Measurements from ENCODE around the gene GABRA5. TPM values are rescaled to one million over a fixed set of nuclear protein-coding genes. Genes with fewer than 3 reads are reported as not detected.

The GABRA5 gene
- total RNA-seq, 2 donors from 2014 or later, result 3.8 to 4.4 TPM

DNA sequence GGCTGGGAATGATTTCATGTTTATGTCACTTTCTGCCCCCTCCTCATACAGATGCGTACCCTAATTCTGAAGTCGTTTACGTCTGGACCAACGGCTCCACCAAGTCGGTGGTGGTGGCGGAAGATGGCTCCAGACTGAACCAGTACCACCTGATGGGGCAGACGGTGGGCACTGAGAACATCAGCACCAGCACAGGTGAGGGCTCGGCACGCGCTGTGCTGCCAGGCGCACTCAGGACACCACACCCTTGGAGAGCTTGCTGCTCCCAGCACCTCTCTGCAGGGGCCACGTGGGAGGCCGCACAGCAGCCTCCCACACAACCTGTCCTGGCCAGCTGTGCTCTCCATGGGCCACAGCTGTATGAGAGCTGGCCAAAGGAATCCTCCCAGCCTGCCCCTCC lies 70.3 kb downstream of the GABRA5 start:
- Histone ChIP-seq H3K9ac (ENCODE audit: extremely low read depth, low read length, poor library complexity, severe bottlenecking) (no peak overlapping the region), H3K9me3 (ENCODE audit: control insufficient read depth, low read length) (no peaks in the 10 kb centered on the region), H3K4me1 (ENCODE audit: control insufficient read depth, insufficient read depth, low read length) (no peaks in the 10 kb centered on the region), H3K4me3 (ENCODE audit: low read length) (no peak overlapping the region), H3K27me3 (ENCODE audit: control insufficient read depth, insufficient read depth, low read length, poor library complexity, severe bottlenecking) (no peaks in the 10 kb centered on the region), H3K27ac (ENCODE audit: low read depth, low read length) (no peak overlapping the region), H3K36me3 (ENCODE audit: control insufficient read depth, insufficient read depth, low read length) (no peaks in the 10 kb centered on the region)
- no peaks in the 10 kb centered on the region for H3K9me3 Mint-ChIP-seq
- no peaks in the 10 kb centered on the region for H3K4me1 Mint-ChIP-seq
- TF ChIP-seq, protein P1, sequence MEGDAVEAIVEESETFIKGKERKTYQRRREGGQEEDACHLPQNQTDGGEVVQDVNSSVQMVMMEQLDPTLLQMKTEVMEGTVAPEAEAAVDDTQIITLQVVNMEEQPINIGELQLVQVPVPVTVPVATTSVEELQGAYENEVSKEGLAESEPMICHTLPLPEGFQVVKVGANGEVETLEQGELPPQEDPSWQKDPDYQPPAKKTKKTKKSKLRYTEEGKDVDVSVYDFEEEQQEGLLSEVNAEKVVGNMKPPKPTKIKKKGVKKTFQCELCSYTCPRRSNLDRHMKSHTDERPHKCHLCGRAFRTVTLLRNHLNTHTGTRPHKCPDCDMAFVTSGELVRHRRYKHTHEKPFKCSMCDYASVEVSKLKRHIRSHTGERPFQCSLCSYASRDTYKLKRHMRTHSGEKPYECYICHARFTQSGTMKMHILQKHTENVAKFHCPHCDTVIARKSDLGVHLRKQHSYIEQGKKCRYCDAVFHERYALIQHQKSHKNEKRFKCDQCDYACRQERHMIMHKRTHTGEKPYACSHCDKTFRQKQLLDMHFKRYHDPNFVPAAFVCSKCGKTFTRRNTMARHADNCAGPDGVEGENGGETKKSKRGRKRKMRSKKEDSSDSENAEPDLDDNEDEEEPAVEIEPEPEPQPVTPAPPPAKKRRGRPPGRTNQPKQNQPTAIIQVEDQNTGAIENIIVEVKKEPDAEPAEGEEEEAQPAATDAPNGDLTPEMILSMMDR (conservative IDR thresholded peaks at IDR 0.05), result no peak
- DNase-seq, result no peak
- H3K4me3 Mint-ChIP-seq, result no peak overlapping the region
- H3K27me3 Mint-ChIP-seq (ENCODE audit: insufficient read depth), result no peaks in the 10 kb centered on the region
- 94 to 98% methylated on average over 10 to 13 of the region's 13 CpGs for WGBS, 2 experiments (ENCODE audit: insufficient coverage in 1 of 2, insufficient read length in 1 of 2)
- H3K27ac Mint-ChIP-seq, result no peak overlapping the region
- no peaks in the 10 kb centered on the region for H3K36me3 Mint-ChIP-seq (ENCODE audit: low read depth)

DNA sequence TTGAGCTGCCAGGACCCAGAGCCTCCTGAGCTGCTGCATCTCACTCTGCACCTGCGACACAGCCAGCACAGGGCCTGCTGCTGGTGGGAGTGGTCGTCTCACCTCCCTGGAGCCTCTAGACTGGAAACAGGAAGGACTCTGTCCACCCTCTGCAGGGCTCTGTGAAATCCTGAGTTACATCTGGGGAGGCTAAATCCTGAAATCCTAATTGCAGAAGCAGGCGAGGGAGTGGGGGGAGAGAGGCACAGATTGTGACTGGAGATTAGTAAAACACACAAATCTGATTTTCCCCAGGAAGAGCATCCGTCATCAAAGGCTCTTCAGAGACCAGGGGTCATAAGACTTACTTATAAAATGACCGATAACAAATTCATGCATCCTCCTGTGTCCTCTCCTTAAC lies 72.5 kb downstream of the GABRA5 start:
- Mint-ChIP-seq H3K27me3 (ENCODE audit: insufficient read depth) (no peaks in the 10 kb centered on the region), H3K4me3 (no peak overlapping the region), H3K4me1 (no peaks in the 10 kb centered on the region), H3K36me3 (ENCODE audit: low read depth) (no peaks in the 10 kb centered on the region), H3K9me3 (no peaks in the 10 kb centered on the region), H3K27ac (no peak overlapping the region)
- TF ChIP-seq, protein P1 (conservative IDR thresholded peaks at IDR 0.05), result no peak
- no peaks in the 10 kb centered on the region for H3K27me3 ChIP-seq (ENCODE audit: control insufficient read depth, insufficient read depth, low read length, poor library complexity, severe bottlenecking)
- no peak overlapping the region for H3K27ac ChIP-seq (ENCODE audit: low read depth, low read length)
- H3K36me3 ChIP-seq (ENCODE audit: control insufficient read depth, insufficient read depth, low read length), result no peaks in the 10 kb centered on the region
- 84 to 89% methylated on average over 4 to 5 of the region's 5 CpGs for WGBS, 2 experiments (ENCODE audit: insufficient coverage in 1 of 2, insufficient read length in 1 of 2)
- no peak for DNase-seq
- H3K4me3 ChIP-seq (ENCODE audit: low read length), result no peak overlapping the region
- H3K4me1 ChIP-seq (ENCODE audit: control insufficient read depth, insufficient read depth, low read length), result no peaks in the 10 kb centered on the region
- no peaks in the 10 kb centered on the region for H3K9me3 ChIP-seq (ENCODE audit: control insufficient read depth, low read length)
- no peak overlapping the region for H3K9ac ChIP-seq (ENCODE audit: extremely low read depth, low read length, poor library complexity, severe bottlenecking)

DNA sequence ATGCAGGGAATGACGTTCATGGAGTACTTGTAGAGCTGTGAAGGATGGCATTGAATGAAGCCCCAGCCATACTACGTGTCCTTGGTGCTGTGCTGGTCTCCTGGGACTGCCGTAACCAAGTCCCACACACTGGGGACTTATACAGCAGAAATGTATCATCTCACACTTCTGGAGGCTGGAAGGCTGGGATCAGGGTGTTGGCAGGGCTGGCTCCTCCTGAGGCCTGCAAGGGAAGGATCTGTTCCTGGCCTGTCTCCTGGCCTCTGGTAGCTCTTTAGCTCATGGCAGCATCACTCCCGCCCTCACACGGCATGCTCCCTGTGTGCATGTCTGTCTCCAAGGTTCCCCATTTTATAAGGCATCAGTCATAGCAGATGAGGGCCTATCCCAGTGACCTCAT lies 74.6 kb downstream of the GABRA5 start:
- H3K4me1 ChIP-seq (ENCODE audit: control insufficient read depth, insufficient read depth, low read length), result no peaks in the 10 kb centered on the region
- no peak overlapping the region for H3K27ac ChIP-seq (ENCODE audit: low read depth, low read length)
- Mint-ChIP-seq H3K9me3 (no peaks in the 10 kb centered on the region), H3K27me3 (ENCODE audit: insufficient read depth) (no peaks in the 10 kb centered on the region), H3K27ac (no peak overlapping the region), H3K4me3 (no peak overlapping the region), H3K36me3 (ENCODE audit: low read depth) (no peaks in the 10 kb centered on the region), H3K4me1 (no peaks in the 10 kb centered on the region)
- no peak overlapping the region for H3K4me3 ChIP-seq (ENCODE audit: low read length)
- no peaks in the 10 kb centered on the region for H3K27me3 ChIP-seq (ENCODE audit: control insufficient read depth, insufficient read depth, low read length, poor library complexity, severe bottlenecking)
- no peaks in the 10 kb centered on the region for H3K36me3 ChIP-seq (ENCODE audit: control insufficient read depth, insufficient read depth, low read length)
- TF ChIP-seq, protein P1 (conservative IDR thresholded peaks at IDR 0.05), result no peak
- H3K9me3 ChIP-seq (ENCODE audit: control insufficient read depth, low read length), result no peaks in the 10 kb centered on the region
- 90 to 95% methylated on average over 4 to 5 of the region's 5 CpGs for WGBS, 2 experiments (ENCODE audit: insufficient coverage in 1 of 2, insufficient read length in 1 of 2)
- H3K9ac ChIP-seq (ENCODE audit: extremely low read depth, low read length, poor library complexity, severe bottlenecking), result no peak overlapping the region
- no peak for DNase-seq

Data from endodermal cell (in vitro differentiated cells).